ENCODE results near the gene BEST1. TPM values are rescaled to one million over a fixed set of nuclear protein-coding genes. Genes with fewer than 3 reads are reported as not detected.

The BEST1 gene
- total and polyA plus RNA-seq, 2 of the 13 experiments (the other 11 are each of a cell fraction or from before 2014, with no cell fraction given), result 0.09 to 0.65 TPM

DNA sequence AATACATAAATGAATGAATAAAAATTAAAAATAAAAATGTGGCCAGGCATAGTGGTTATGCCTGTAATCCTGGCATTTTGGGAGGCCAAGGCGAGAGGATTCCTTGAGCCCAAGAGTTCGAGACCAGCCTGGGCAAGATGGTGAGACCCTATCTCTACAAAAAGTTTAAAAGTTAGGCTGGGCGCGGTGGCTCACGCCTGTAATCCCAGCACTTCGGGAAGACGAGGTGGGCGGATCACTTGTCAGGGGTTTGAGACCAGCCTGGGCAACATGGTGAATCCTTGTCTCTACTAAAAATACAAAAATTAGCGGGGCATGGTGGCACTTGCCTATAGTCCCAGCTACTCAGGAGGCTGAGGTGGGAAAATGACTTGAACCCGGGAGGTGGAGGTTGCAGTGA is 9.7 kb upstream of the BEST1 start:
- ChIA-PET CTCF (ENCODE audit: low intra/inter-chr PET ratio, low total read pairs) (no interaction called here), POLR2A (no interaction called here)
- H3K4me2 ChIP-seq (ENCODE audit: low read depth, low read length), result no peak overlapping the region
- intact Hi-C loops (cut with micrococcal nuclease; ENCODE audit: unreplicated experiment) (no loop called here), in situ Hi-C loops (cut with HindIII; ENCODE audit: extremely low pct_ligation_motif_present, low pct_unique_long_range_greater_than_20kb) (no loop called here)
- no peak overlapping the region for H3K27ac ChIP-seq (ENCODE audit: extremely low read length, insufficient read depth, low read length)
- H3K27me3 ChIP-seq (ENCODE audit: control insufficient read depth in 1 of 2, insufficient read depth in 2 of 2, low read length in 2 of 2), result peaks cover 1 to 11% of the 10 kb centered on the region in 2 experiments; a peak in 3 of 5 replicates
- no TSS peak for BruUV-seq (replicated peaks)
- no peaks in the 10 kb centered on the region for H4K20me1 ChIP-seq (ENCODE audit: insufficient read depth, low read length)
- H3K9ac ChIP-seq (ENCODE audit: insufficient read depth, low read depth, low read length), result no peak overlapping the region
- H3K4me3 ChIP-seq (replicated peaks in 1 of 3; ENCODE audit: insufficient read depth in 1 of 3, low read depth in 2 of 3, low read length in 3 of 3), result no peak overlapping the region
- H3K36me3 ChIP-seq (replicated peaks in 1 of 2; ENCODE audit: control insufficient read depth in 1 of 2, insufficient read depth in 2 of 2, low read length in 2 of 2), result no peaks in the 10 kb centered on the region
- ATAC-seq (no peak), FAIRE-seq (no peak), DNase-seq (ENCODE audit: low spot score) (no peak)
- H3K79me2 ChIP-seq (ENCODE audit: insufficient read depth, low read length), result no peaks in the 10 kb centered on the region
- WGBS (ENCODE audit: low lambda C conversion rate), result 63% methylated on average over 10 of the region's 10 CpGs
- H2AFZ ChIP-seq (ENCODE audit: low read length), result no peak overlapping the region
- TF ChIP-seq, protein P1, sequence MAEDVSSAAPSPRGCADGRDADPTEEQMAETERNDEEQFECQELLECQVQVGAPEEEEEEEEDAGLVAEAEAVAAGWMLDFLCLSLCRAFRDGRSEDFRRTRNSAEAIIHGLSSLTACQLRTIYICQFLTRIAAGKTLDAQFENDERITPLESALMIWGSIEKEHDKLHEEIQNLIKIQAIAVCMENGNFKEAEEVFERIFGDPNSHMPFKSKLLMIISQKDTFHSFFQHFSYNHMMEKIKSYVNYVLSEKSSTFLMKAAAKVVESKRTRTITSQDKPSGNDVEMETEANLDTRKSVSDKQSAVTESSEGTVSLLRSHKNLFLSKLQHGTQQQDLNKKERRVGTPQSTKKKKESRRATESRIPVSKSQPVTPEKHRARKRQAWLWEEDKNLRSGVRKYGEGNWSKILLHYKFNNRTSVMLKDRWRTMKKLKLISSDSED (CRISPR knock-in tag; IDR thresholded peaks at IDR 0.05), result no peak
- no peak for TF ChIP-seq DPF2 (CRISPR knock-in tag; IDR thresholded peaks at IDR 0.05; ENCODE audit: borderline replicate concordance, low read depth)
- no peak for TF ChIP-seq IKZF4 (CRISPR knock-in tag; IDR thresholded peaks at IDR 0.05; ENCODE audit: borderline replicate concordance, low read depth, not compliant biosample characterization)
- no peak for TF ChIP-seq ZNF687 (CRISPR knock-in tag; IDR thresholded peaks at IDR 0.05)
- TF ChIP-seq YEATS2 (CRISPR knock-in tag; IDR thresholded peaks at IDR 0.05; ENCODE audit: borderline replicate concordance), result no peak
- H3K9me3 ChIP-seq (ENCODE audit: low read length), result no peaks in the 10 kb centered on the region
- no peaks in the 10 kb centered on the region for H3K4me1 ChIP-seq (ENCODE audit: insufficient read depth, low read length)
